HG02852 (cell line): ENCODE measurements around the gene NCK2.

Experiments
- ATAC-seq: cut with Tn5 transposase; IDR thresholded peaks from one replicate; pipeline ENCODE4 v1.9.1; 2021; ENCODE audit warnings: mild to moderate bottlenecking, moderate library complexity; ENCODE audit not compliant: unreplicated experiment

NCK2 gene

DNA sequence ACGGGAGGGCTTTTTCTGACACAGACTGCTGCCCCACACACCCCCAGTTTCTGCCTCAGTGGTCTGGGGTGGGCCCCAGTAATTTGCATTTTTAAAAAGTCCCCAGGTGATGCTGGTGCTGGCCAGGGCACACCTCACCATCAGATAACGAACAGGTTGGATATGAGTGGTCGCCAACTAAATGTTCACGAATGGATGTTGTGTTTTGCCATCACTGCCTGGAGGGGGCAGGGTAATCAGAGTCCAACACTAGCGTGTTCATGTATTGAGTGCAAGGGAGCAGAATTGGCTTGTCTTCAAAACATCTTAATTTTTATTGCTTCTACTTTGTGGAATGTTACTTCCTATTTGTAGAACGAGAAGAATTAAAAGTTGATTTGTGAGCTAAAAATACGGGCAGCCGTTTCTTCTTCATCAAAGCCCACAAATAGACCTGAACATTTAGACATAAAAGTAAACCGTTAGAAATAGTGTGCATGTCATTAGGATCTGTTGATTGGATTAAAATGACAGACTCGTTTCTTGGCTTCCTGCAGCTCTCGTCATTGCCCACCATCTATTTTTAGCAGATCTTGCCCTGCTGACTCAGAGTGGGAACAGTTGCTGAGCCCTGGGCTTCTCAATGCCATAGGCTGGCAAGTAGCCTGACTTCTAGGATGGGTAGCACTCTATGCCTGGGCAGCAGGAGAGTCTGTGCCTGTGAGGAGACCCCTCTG is 45.2 kb downstream of the NCK2 start:
- ATAC-seq, result no peak

- no peak for ATAC-seq
Measured at GRCh38 chr2:105790461-105791149, 45.9 kb downstream of the NCK2 start.

GRCh38 chr2:105791229-105791628 is 46.5 kb downstream of the NCK2 start:
- no peak for ATAC-seq

DNA sequence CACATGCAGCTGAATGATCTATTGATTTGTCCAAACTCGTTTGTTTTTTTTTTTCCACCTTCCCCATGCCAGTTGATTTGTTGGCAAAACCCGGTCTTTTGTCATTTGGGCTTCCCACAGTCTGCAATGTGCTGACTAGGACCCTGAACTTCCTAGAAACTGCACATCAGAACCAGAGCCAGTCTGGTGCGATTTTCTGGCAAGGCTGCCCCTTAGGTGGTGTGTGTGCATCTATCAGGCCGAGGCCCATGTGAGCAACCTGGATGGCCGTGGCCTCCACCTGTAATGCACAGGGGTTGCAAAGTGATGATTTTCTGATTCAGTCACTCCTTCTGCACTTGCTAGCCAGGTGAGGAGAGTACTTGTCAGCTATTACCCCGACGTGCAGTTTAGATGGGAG is 47.8 kb downstream of the NCK2 start:
- no peak for ATAC-seq

GRCh38 chr2:105793196-105793975 is 48.7 kb downstream of the NCK2 start:
- no peak for ATAC-seq

DNA sequence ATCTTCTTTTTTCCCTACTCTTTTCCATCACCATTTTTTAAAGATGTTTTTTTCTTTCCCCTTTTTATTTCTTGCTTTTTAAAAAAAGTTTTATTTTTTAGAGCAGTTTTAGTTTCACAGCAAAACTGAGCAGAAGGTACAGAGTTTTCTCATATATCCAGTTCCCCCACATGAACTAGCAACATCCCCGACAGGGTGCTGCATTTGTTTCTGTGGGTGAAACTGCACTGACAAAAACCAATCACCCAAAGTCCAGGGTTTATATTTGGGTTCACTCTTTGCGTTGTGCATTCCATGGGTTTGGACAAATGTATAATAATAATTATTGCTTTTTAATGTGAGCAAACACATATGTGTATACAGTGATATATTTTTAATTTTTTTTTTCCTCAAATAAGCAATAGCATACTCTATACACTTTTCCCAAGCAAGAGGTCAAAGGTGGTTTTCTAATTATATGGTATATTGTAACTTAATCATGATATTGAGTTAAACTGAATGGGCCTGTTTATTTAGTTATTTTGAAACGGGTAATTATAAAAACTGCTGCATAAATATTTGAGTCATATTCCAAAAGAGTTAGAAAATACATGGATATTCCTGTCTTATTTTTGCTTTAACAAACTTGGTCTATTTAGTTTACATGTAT is 50.3 kb downstream of the NCK2 start:
- no peak for ATAC-seq

DNA sequence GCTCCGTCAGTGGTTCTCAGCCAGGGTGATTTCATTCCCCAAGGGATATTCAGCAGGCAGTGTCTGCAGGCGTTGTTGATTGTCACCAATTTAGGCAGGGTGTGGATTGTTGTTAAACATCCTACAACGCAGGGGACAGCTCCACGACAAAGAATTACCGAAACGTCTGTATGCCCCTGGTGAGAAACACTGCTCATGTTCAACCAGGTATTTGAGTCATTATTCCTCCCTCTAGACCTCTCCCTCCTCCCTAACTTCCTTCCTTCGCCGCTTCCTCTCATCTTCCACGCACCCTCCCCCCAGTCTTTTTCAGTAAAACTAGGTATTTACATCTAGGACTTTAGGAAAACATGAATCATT is 50.8 kb downstream of the NCK2 start:
- no peak for ATAC-seq

- no peak for ATAC-seq
Measured at GRCh38 chr2:105796131-105796638, 51.5 kb downstream of the NCK2 start.

GRCh38 chr2:105796791-105797190 is 52.1 kb downstream of the NCK2 start:
- ATAC-seq, result no peak

- peak; percentile 49 for ATAC-seq
Measured at GRCh38 chr2:105797298-105797819, 52.6 kb downstream of the NCK2 start.

DNA sequence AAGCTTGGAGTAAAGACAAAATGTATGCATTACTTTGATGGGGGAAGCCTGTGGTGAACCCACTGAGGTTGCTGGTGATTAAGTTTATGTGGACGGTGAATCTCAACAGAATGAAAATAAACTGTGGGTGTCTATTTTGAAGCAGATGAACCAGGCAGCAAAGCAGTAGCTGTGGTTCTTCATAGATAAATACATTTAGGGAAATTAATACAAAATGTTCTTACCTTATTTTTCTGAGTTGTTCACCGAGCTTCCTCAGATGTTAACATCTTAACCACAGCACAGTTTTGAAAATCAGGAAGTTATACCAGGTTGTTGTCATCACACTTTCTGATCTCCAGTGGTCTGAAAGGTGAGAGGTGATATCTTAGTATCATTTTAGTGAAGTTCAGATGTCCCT is 53.9 kb downstream of the NCK2 start:
- peak; percentile 19 for ATAC-seq

- ATAC-seq, result no peak
Measured at GRCh38 chr2:105800036-105800713, 55.5 kb downstream of the NCK2 start.

DNA sequence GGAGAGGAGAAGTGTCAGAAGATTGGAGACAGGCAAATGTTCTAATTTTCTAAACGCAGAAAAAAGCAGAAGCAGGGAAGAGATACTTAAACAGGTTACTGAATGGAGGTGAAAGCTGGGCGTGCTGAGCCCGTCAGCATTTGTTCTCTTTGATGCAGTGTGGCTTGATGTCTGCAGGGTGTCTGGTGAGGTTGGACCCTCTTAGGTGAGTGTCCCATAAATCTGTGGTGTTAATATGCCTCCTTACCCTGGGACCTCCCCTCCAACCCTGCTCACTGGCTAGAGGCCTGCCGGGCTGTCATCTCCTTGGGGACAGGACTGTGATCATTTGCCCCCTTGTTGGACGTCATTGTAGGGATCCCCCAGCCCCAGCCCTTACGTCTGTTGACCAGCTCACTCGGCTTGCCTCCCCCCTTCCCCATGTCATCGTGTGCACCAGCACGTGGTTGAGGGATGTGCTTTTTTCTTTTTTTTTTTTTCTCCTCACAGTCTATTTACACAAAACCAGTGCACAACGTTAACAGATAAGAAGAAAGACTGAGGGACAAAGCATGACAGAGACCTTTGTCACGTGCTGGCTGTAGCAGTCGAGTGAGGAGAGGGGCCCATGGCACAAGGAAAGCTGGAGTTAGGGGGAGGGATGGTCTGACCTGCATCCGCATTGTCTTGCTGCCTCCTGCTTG is 56.4 kb downstream of the NCK2 start:
- no peak for ATAC-seq

- no peak for ATAC-seq
Measured at GRCh38 chr2:105801961-105802360, 57.2 kb downstream of the NCK2 start.

DNA sequence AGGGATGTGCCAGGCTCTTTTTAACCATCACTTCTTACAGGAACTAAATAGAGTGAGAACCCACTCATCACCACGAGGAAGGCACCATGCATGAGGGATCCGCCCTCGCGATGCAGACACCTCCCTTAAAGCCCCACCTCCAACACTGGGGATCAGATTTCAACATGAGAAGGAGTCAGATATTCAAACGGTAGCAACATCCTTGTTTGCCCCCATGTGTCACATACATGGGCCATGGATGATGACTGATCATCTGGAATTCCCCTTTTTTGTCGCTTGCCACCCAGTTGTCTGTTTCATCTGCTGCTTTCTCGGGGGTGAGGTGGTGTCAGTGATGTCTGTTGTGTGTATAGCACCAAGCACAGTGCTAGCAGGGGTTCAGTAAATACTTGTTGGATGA is 57.9 kb downstream of the NCK2 start:
- peak; percentile 50 for ATAC-seq

DNA sequence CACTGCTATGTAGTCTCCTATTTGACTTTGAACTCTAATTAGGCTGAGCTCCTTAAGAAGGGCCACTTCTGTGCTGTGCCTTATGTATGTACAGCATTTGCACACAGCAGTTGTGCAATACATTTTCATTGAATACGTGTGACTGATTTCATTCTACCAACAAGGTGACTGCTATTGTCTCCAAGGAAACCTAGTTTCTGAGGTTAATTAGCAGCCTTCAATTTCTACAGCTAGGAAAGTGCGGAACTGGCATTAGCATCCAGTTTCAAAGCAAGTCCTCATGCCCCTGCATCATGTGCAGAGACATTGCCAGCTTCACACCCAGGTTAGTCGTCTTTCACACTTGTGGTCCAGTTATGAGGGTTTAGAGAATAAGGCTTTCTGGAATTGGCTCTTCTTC is 58.6 kb downstream of the NCK2 start:
- ATAC-seq, result no peak

DNA sequence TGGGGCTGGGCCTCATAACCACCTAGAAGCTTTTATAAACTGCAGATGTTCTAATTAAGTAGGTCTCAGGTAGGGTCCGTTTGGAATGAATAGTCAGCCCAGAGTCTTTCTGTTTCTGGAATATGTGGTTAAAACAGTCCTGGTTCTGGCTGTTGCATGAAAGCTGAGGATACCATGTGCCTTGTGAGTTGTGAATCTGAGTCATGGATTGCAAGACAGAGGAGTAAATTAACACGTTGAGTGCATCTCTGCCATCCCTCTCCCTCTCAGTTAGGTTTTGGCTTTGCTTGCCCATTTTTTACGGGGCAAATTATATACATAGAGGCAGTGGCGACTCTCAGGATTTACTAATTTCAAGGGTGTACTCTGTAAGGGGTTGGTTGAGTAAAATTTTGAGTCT is 59.1 kb downstream of the NCK2 start:
- ATAC-seq, result no peak

DNA sequence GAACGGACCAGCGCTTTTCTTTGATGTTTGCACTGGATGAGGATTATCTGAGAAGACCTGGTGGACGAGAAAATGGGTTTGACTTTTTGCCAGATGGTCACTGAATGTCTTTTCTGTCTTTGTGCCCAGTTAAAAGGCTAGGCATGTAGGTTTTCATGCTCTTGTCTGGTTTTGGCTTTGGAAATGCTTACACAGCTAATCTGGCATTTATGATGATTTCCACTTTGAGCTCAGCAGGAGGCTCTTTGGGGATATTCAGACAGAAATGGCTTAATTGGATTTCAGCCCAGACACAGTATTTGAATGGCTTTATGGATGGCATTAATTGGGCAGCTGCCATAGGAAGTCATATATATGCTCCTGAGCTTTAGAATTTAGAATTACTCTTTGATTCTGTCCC is 59.6 kb downstream of the NCK2 start:
- ATAC-seq, result no peak

GRCh38 chr2:105806996-105807395 is 62.3 kb downstream of the NCK2 start:
- no peak for ATAC-seq
